ENCODE results near the gene RMND5B.
"Not testable (repeated sequence)": the region's sequence is repeated elsewhere in the genome, so short reads cannot be mapped to it uniquely, and the experiment has no call there.

RMND5B gene

GRCh38 chr5:178130576-178131445 is at the start of gene RMND5B:
TSS of gene RMND5B (plus strand) at chr5:178131014. CDS start at chr5:178138120, 7,106 bp downstream.
- peak; percentile 83 for DNase-seq
- in situ Hi-C loops (cut with MboI; ENCODE audit: low pct_unique_long_range_greater_than_20kb, low sequenced_read_pairs) = no loop called here

GRCh38 chr5:178081571-178082243 is 49.1 kb upstream of the RMND5B start:
- in situ Hi-C loops (cut with MboI; ENCODE audit: low pct_unique_long_range_greater_than_20kb, low sequenced_read_pairs) = no loop called here
- no peak for DNase-seq

- in situ Hi-C loops (cut with MboI; ENCODE audit: low pct_unique_long_range_greater_than_20kb, low sequenced_read_pairs) = no loop called here
- DNase-seq = no peak
Measured at GRCh38 chr5:178083922-178084321, 46.9 kb upstream of the RMND5B start.

GRCh38 chr5:178085316-178085715 is 45.5 kb upstream of the RMND5B start:
- DNase-seq = no peak
- in situ Hi-C loops (cut with MboI; ENCODE audit: low pct_unique_long_range_greater_than_20kb, low sequenced_read_pairs) = no loop called here

- DNase-seq = no peak
- in situ Hi-C loops (cut with MboI; ENCODE audit: low pct_unique_long_range_greater_than_20kb, low sequenced_read_pairs) = no loop called here
Measured at GRCh38 chr5:178086266-178086665, 44.5 kb upstream of the RMND5B start.

GRCh38 chr5:178087199-178087598 is 43.6 kb upstream of the RMND5B start:
- DNase-seq; in situ Hi-C loops (cut with MboI; ENCODE audit: low pct_unique_long_range_greater_than_20kb, low sequenced_read_pairs): not testable (repeated sequence)

- in situ Hi-C loops (cut with MboI; ENCODE audit: low pct_unique_long_range_greater_than_20kb, low sequenced_read_pairs) = no loop called here
- DNase-seq = no peak
Measured at GRCh38 chr5:178090856-178091255, 40.0 kb upstream of the RMND5B start.

- in situ Hi-C loops (cut with MboI; ENCODE audit: low pct_unique_long_range_greater_than_20kb, low sequenced_read_pairs) = no loop called here
- no peak for DNase-seq
Measured at GRCh38 chr5:178093134-178093533, 37.7 kb upstream of the RMND5B start.

GRCh38 chr5:178094345-178094744 is 36.5 kb upstream of the RMND5B start:
- in situ Hi-C loops (cut with MboI; ENCODE audit: low pct_unique_long_range_greater_than_20kb, low sequenced_read_pairs) = no loop called here
- DNase-seq = no peak

GRCh38 chr5:178098685-178099084 is 32.1 kb upstream of the RMND5B start:
- no peak for DNase-seq
- in situ Hi-C loops (cut with MboI; ENCODE audit: low pct_unique_long_range_greater_than_20kb, low sequenced_read_pairs) = no loop called here

- DNase-seq = no peak
- in situ Hi-C loops (cut with MboI; ENCODE audit: low pct_unique_long_range_greater_than_20kb, low sequenced_read_pairs) = no loop called here
Measured at GRCh38 chr5:178103612-178104011, 27.2 kb upstream of the RMND5B start.

GRCh38 chr5:178104492-178104891 is 26.3 kb upstream of the RMND5B start:
- DNase-seq = no peak
- in situ Hi-C loops (cut with MboI; ENCODE audit: low pct_unique_long_range_greater_than_20kb, low sequenced_read_pairs) = no loop called here

- in situ Hi-C loops (cut with MboI; ENCODE audit: low pct_unique_long_range_greater_than_20kb, low sequenced_read_pairs) = no loop called here
- DNase-seq = no peak
Measured at GRCh38 chr5:178106086-178106485, 24.7 kb upstream of the RMND5B start.

GRCh38 chr5:178106556-178107239 is 24.1 kb upstream of the RMND5B start:
- no peak for DNase-seq
- in situ Hi-C loops (cut with MboI; ENCODE audit: low pct_unique_long_range_greater_than_20kb, low sequenced_read_pairs) = no loop called here

- in situ Hi-C loops (cut with MboI; ENCODE audit: low pct_unique_long_range_greater_than_20kb, low sequenced_read_pairs) = no loop called here
- no peak for DNase-seq
Measured at GRCh38 chr5:178107756-178108310, 23.0 kb upstream of the RMND5B start.

- in situ Hi-C loops (cut with MboI; ENCODE audit: low pct_unique_long_range_greater_than_20kb, low sequenced_read_pairs) = no loop called here
- DNase-seq = no peak
Measured at GRCh38 chr5:178108446-178108845, 22.4 kb upstream of the RMND5B start.

GRCh38 chr5:178108966-178109365 is 21.8 kb upstream of the RMND5B start:
- no peak for DNase-seq
- in situ Hi-C loops (cut with MboI; ENCODE audit: low pct_unique_long_range_greater_than_20kb, low sequenced_read_pairs) = no loop called here

- in situ Hi-C loops (cut with MboI; ENCODE audit: low pct_unique_long_range_greater_than_20kb, low sequenced_read_pairs) = no loop called here
- no peak for DNase-seq
Measured at GRCh38 chr5:178110511-178110910, 20.3 kb upstream of the RMND5B start.

GRCh38 chr5:178111925-178112324 is 18.9 kb upstream of the RMND5B start:
- in situ Hi-C loops (cut with MboI; ENCODE audit: low pct_unique_long_range_greater_than_20kb, low sequenced_read_pairs) = no loop called here
- DNase-seq = no peak

- in situ Hi-C loops (cut with MboI; ENCODE audit: low pct_unique_long_range_greater_than_20kb, low sequenced_read_pairs) = no loop called here
- DNase-seq = no peak
Measured at GRCh38 chr5:178112545-178112944, 18.3 kb upstream of the RMND5B start.
